Esophagus muscularis mucosa (tissue), 4 donors: ENCODE results near the gene TPK1.

Experiments used
- EP300 ChIP-seq: sonication (generic); formaldehyde crosslinking; IDR thresholded peaks from one replicate; pipeline ENCODE4 v1.6.1; 2017; ENCODE audit warnings: antibody characterized with exemption
- POLR2A ChIP-seq: fragments of 450-650 bp; IDR thresholded peaks from one replicate; pipeline ENCODE4 v1.6.1; 2017; ENCODE audit warnings: antibody characterized with exemption, moderate library complexity, mild to moderate bottlenecking, low read depth
- POLR2AphosphoS5 ChIP-seq, 2 donors: sonication (generic); formaldehyde crosslinking; IDR thresholded peaks; one replicate each; pipeline ENCODE4 v1.6.1; 2017; ENCODE audit warnings: antibody characterized with exemption in 2 of 2
- TF ChIP-seq, protein P1 (sequence below), 3 experiments: fragments of 200-600 bp in 2 of 3; fragments of 450-650 bp in 1 of 3; sonication (generic) in 2 of 3; IDR thresholded peaks; one replicate each; pipeline ENCODE4 v1.5.1; 2017 to 2019; ENCODE audit warnings: antibody characterized with exemption in 3 of 3, mild to moderate bottlenecking in 2 of 3, moderate library complexity in 1 of 3

DNA sequence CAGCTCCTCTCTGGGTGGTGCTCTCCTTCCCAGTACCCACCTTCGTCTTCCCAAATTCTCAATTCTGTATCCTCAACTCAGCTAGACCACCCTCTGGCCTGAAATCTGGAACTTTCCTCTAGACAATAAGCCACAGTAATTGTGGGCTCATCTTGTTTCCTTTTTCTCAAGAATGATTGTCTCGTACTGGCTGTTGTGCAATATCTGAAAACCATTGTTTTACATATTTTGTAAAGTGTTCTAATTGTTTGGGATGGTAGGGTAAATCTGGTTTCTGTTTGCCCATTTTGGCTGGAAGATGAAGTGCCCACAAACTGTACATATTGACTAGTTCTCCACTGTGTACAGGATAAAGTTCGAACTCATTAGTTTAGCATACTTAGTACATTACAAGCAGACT is 421.0 kb downstream of the TPK1 start:
- TF ChIP-seq, protein P1, sequence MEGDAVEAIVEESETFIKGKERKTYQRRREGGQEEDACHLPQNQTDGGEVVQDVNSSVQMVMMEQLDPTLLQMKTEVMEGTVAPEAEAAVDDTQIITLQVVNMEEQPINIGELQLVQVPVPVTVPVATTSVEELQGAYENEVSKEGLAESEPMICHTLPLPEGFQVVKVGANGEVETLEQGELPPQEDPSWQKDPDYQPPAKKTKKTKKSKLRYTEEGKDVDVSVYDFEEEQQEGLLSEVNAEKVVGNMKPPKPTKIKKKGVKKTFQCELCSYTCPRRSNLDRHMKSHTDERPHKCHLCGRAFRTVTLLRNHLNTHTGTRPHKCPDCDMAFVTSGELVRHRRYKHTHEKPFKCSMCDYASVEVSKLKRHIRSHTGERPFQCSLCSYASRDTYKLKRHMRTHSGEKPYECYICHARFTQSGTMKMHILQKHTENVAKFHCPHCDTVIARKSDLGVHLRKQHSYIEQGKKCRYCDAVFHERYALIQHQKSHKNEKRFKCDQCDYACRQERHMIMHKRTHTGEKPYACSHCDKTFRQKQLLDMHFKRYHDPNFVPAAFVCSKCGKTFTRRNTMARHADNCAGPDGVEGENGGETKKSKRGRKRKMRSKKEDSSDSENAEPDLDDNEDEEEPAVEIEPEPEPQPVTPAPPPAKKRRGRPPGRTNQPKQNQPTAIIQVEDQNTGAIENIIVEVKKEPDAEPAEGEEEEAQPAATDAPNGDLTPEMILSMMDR (IDR thresholded peaks at IDR 0.05), result no peak
- TF ChIP-seq POLR2AphosphoS5 (IDR thresholded peaks at IDR 0.05), result no peak
- TF ChIP-seq POLR2A, result no peak
- no peak for TF ChIP-seq EP300
